HG02970 (cell line): ENCODE measurements around the gene AHNAK2.

Experiments used
- ATAC-seq: cut with Tn5 transposase; IDR thresholded peaks from one replicate; pipeline ENCODE4 v1.9.1; 2021; ENCODE audit warnings: mild to moderate bottlenecking, moderate library complexity, moderate number of reproducible peaks; ENCODE audit not compliant: unreplicated experiment, low FRiP score

AHNAK2 gene

GRCh38 chr14:105012171-105012985 is 34.2 kb upstream of the AHNAK2 start:
- no peak for ATAC-seq

- no peak for ATAC-seq
Measured at GRCh38 chr14:105011312-105011990, 33.3 kb upstream of the AHNAK2 start.

- no peak for ATAC-seq
Measured at GRCh38 chr14:105010891-105011291, 32.7 kb upstream of the AHNAK2 start.

GRCh38 chr14:105010106-105010505 is 31.9 kb upstream of the AHNAK2 start:
- no peak for ATAC-seq

- ATAC-seq = no peak
Measured at GRCh38 chr14:105007593-105008264, 29.6 kb upstream of the AHNAK2 start.

- no peak for ATAC-seq
Measured at GRCh38 chr14:105006831-105007592, 28.8 kb upstream of the AHNAK2 start.

GRCh38 chr14:105005929-105006830 is 28.0 kb upstream of the AHNAK2 start:
- no peak for ATAC-seq

- ATAC-seq = no peak
Measured at GRCh38 chr14:105005329-105005928, 27.3 kb upstream of the AHNAK2 start.

GRCh38 chr14:104999361-104999760 is 21.2 kb upstream of the AHNAK2 start:
- ATAC-seq = no peak

- ATAC-seq = no peak
Measured at GRCh38 chr14:104998801-104999200, 20.6 kb upstream of the AHNAK2 start.

GRCh38 chr14:104996483-104996882 is 18.3 kb upstream of the AHNAK2 start:
- no peak for ATAC-seq

- no peak for ATAC-seq
Measured at GRCh38 chr14:104996032-104996431, 17.9 kb upstream of the AHNAK2 start.

GRCh38 chr14:104994978-104995377 is 16.8 kb upstream of the AHNAK2 start:
- ATAC-seq = no peak

- ATAC-seq = no peak
Measured at GRCh38 chr14:104993808-104994591, 15.8 kb upstream of the AHNAK2 start.

GRCh38 chr14:104993306-104993705 is 15.1 kb upstream of the AHNAK2 start:
- ATAC-seq = no peak

- no peak for ATAC-seq
Measured at GRCh38 chr14:104992501-104992900, 14.3 kb upstream of the AHNAK2 start.

GRCh38 chr14:104991896-104992230 is 13.7 kb upstream of the AHNAK2 start:
- ATAC-seq = no peak

- ATAC-seq = no peak
Measured at GRCh38 chr14:104989951-104990303, 11.8 kb upstream of the AHNAK2 start.
